HG03135 (cell line): Measurements from ENCODE around the gene FOXO3.
"Not testable (repeated sequence)": the region's sequence is repeated elsewhere in the genome, so short reads cannot be mapped to it uniquely, and the experiment has no call there.

Source experiments
- ATAC-seq: cut with Tn5 transposase; IDR thresholded peaks from one replicate; pipeline ENCODE4 v1.9.1; 2021; ENCODE audit warnings: mild to moderate bottlenecking, moderate library complexity; ENCODE audit not compliant: unreplicated experiment

The FOXO3 gene

GRCh38 chr6:108655806-108656651, 95.3 kb downstream of the FOXO3 start:
- no peak for ATAC-seq

GRCh38 chr6:108656836-108657235, 96.1 kb downstream of the FOXO3 start:
- ATAC-seq, result no peak

- no peak for ATAC-seq
Measured at GRCh38 chr6:108658174-108658573, 97.5 kb downstream of the FOXO3 start.

GRCh38 chr6:108658785-108659184, 98.1 kb downstream of the FOXO3 start:
- ATAC-seq, result not testable (repeated sequence)

GRCh38 chr6:108660251-108660650, 99.5 kb downstream of the FOXO3 start:
- no peak for ATAC-seq

- no peak for ATAC-seq
Measured at GRCh38 chr6:108661430-108661829, 100.7 kb downstream of the FOXO3 start.

GRCh38 chr6:108661982-108662381, 101.3 kb downstream of the FOXO3 start:
- no peak for ATAC-seq

GRCh38 chr6:108662702-108663101, 102.0 kb downstream of the FOXO3 start:
- ATAC-seq, result no peak

GRCh38 chr6:108663494-108664064, 102.9 kb downstream of the FOXO3 start:
- ATAC-seq, result not testable (repeated sequence)

- no peak for ATAC-seq
Measured at GRCh38 chr6:108665495-108666196, 104.9 kb downstream of the FOXO3 start.

GRCh38 chr6:108666656-108667260, 106.0 kb downstream of the FOXO3 start:
- no peak for ATAC-seq

- no peak for ATAC-seq
Measured at GRCh38 chr6:108667993-108668392, 107.3 kb downstream of the FOXO3 start.

- ATAC-seq, result no peak
Measured at GRCh38 chr6:108669673-108670072, 109.0 kb downstream of the FOXO3 start.

GRCh38 chr6:108671175-108671574, 110.5 kb downstream of the FOXO3 start:
- no peak for ATAC-seq

- ATAC-seq, result no peak
Measured at GRCh38 chr6:108671790-108672189, 111.1 kb downstream of the FOXO3 start.

- no peak for ATAC-seq
Measured at GRCh38 chr6:108672641-108673040, 111.9 kb downstream of the FOXO3 start.

GRCh38 chr6:108673153-108673552, 112.4 kb downstream of the FOXO3 start:
- no peak for ATAC-seq

- ATAC-seq, result no peak
Measured at GRCh38 chr6:108673602-108674001, 112.9 kb downstream of the FOXO3 start.

- ATAC-seq, result no peak
Measured at GRCh38 chr6:108675226-108676200, 114.8 kb downstream of the FOXO3 start.

GRCh38 chr6:108676555-108676954, 115.8 kb downstream of the FOXO3 start:
- ATAC-seq, result no peak
